Endodermal cell (in vitro differentiated cells): ENCODE measurements around the gene ZNF618. TPM values are rescaled to one million over a fixed set of nuclear protein-coding genes. Genes with fewer than 3 reads are reported as not detected.
A peak's percentile ranks its signal among the peaks of the same experiment; 100 is the strongest.
"Not testable (repeated sequence)": the region's sequence is repeated elsewhere in the genome, so short reads cannot be mapped to it uniquely, and the experiment has no call there.

Experiments
- DNase-seq: peaks from one replicate; pipeline ENCODE4 v3.0.0-alpha.2; 2017
- H3K27ac ChIP-seq: 2 replicates; pipeline ENCODE4 v1.5.1; 2013; ENCODE audit warnings: mild to moderate bottlenecking, low read depth, low read length, moderate library complexity
- H3K27me3 ChIP-seq: 2 replicates; pipeline ENCODE4 v1.6.1; 2013; ENCODE audit warnings: mild to moderate bottlenecking, low read length, moderate library complexity; ENCODE audit not compliant: insufficient read depth, control insufficient read depth, poor library complexity, severe bottlenecking
- H3K36me3 ChIP-seq: 2 replicates; pipeline ENCODE4 v1.7.0; 2013; ENCODE audit warnings: mild to moderate bottlenecking, low read length, moderate library complexity; ENCODE audit not compliant: control insufficient read depth, insufficient read depth
- H3K4me1 ChIP-seq: one replicate; pipeline ENCODE4 v1.7.0; 2013; ENCODE audit warnings: low read length; ENCODE audit not compliant: control insufficient read depth, insufficient read depth
- H3K4me3 ChIP-seq: 2 replicates; pipeline ENCODE4 v1.5.1; 2013; ENCODE audit warnings: mild to moderate bottlenecking, low read length, moderate library complexity
- H3K9ac ChIP-seq: 2 replicates; pipeline ENCODE4 v1.6.1; 2013; ENCODE audit warnings: mild to moderate bottlenecking, low read length, moderate library complexity; ENCODE audit not compliant: poor library complexity, severe bottlenecking; ENCODE audit errors: extremely low read depth
- H3K9me3 ChIP-seq: 2 replicates; pipeline ENCODE4 v1.6.1; 2013; ENCODE audit warnings: mild to moderate bottlenecking, low read length, moderate library complexity; ENCODE audit not compliant: control insufficient read depth
- H3K27ac Mint-ChIP-seq: 2 replicates; pipeline ENCODE4 v1.8.0; 2020; ENCODE audit warnings: mixed read lengths
- H3K27me3 Mint-ChIP-seq: 2 replicates; pipeline ENCODE4 v1.8.0; 2021; ENCODE audit warnings: mild to moderate bottlenecking, mixed read lengths; ENCODE audit not compliant: insufficient read depth
- H3K36me3 Mint-ChIP-seq: 2 replicates; pipeline ENCODE4 v1.8.0; 2020; ENCODE audit warnings: low read depth, mixed read lengths
- H3K4me1 Mint-ChIP-seq: 2 replicates; pipeline ENCODE4 v1.8.0; 2020; ENCODE audit warnings: mixed read lengths
- H3K4me3 Mint-ChIP-seq: 2 replicates; pipeline ENCODE4 v1.8.0; 2020; ENCODE audit warnings: mild to moderate bottlenecking, moderate library complexity, mixed read lengths
- H3K9me3 Mint-ChIP-seq: 2 replicates; pipeline ENCODE4 v1.8.0; 2020; ENCODE audit warnings: mild to moderate bottlenecking, mixed read lengths
- WGBS, 2 experiments: methylation state at CpG; one replicate each; pipeline versions ENCODE4 v1.1.5 to v1.1.7; 2013; ENCODE audit warnings: missing lambda C conversion rate in 2 of 2, mixed read lengths in 1 of 2; ENCODE audit not compliant: insufficient coverage in 1 of 2, insufficient read length in 1 of 2; 5-methylcytosine and 5-hydroxymethylcytosine counted together
- total RNA-seq, 2 donors: library from RNA; stranded (reverse); fragmentation: NEBNext Ultra II Directional in 1 of 2; extraction: Animal tissue kit (Norgen Biotek cat#: 25700) in 1 of 2; gene quantifications; 2 replicates in 1 of 2; 3 replicates in 1 of 2; pipeline ENCODE4 v1.2.1, GENCODE V29; 2021
- TF ChIP-seq, protein P1 (sequence below): fragments of 200-600 bp; sonication (generic); conservative IDR thresholded peaks from 2 replicates; pipeline ENCODE4 v1.5.0; 2021; ENCODE audit warnings: antibody characterized with exemption, mild to moderate bottlenecking

ZNF618 gene
- total RNA-seq, 2 donors from 2014 or later: 34.5 to 37.5 TPM

DNA sequence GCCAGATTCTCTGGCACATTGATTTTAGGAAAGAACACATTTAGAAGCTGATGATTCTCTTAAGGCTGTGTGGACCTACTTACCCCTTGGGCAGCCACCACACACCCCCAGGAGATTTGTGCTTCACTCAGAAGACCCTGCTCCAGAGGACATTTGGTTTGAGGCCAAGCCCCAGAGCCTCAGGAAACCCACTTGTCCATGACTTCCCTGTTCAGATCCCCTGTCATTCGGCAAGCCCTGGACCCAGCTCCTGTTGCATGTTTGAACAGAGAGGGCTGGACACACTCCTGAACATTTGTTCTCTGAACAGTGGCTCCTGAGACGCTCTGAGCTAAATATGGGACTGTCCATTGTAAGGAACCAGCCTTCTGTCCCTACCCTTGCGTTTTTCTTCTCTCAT, 119.9 kb downstream of the ZNF618 start:
- Mint-ChIP-seq H3K27me3 (no peaks in the 10 kb centered on the region), H3K4me1 (no peaks in the 10 kb centered on the region), H3K4me3 (no peak overlapping the region), H3K9me3 (no peaks in the 10 kb centered on the region), H3K27ac (peak overlapping the region; percentile 53), H3K36me3 (peaks cover 17% of the 10 kb centered on the region)
- 92 to 95% methylated on average over 2 to 3 of the region's 3 CpGs for WGBS, 2 experiments
- TF ChIP-seq, protein P1, sequence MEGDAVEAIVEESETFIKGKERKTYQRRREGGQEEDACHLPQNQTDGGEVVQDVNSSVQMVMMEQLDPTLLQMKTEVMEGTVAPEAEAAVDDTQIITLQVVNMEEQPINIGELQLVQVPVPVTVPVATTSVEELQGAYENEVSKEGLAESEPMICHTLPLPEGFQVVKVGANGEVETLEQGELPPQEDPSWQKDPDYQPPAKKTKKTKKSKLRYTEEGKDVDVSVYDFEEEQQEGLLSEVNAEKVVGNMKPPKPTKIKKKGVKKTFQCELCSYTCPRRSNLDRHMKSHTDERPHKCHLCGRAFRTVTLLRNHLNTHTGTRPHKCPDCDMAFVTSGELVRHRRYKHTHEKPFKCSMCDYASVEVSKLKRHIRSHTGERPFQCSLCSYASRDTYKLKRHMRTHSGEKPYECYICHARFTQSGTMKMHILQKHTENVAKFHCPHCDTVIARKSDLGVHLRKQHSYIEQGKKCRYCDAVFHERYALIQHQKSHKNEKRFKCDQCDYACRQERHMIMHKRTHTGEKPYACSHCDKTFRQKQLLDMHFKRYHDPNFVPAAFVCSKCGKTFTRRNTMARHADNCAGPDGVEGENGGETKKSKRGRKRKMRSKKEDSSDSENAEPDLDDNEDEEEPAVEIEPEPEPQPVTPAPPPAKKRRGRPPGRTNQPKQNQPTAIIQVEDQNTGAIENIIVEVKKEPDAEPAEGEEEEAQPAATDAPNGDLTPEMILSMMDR: no peak
- Histone ChIP-seq H3K4me3 (no peak overlapping the region), H3K27ac (no peak overlapping the region), H3K4me1 (no peaks in the 10 kb centered on the region), H3K36me3 (peaks cover 16% of the 10 kb centered on the region), H3K9me3 (no peaks in the 10 kb centered on the region), H3K27me3 (no peaks in the 10 kb centered on the region), H3K9ac (no peak overlapping the region)
- peak; percentile 20 for DNase-seq

DNA sequence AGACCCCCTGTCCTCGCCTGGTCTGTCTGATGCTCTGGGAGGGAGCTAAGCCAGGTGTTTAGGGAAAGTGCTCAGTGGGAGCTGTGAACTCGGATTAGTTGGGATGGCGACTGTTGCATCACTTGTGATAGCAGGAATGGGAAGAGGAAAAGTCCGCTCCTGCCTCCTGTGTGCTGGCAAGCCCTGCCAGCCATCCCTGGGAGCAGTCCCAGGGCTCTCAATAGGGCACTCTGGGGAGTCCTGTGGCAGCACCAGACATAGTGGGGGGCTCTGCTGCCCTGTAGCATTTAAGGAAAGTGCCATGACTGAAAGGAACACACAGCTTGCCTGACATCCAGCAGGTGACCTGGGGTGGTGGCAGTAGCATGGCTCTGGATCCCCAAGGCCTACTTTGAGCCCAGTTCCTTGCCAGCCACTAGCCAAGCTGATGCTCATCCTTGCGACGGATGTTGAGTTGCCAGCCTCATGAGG, 120.5 kb downstream of the ZNF618 start:
- no peaks in the 10 kb centered on the region for H3K9me3 Mint-ChIP-seq
- H3K4me1 Mint-ChIP-seq: no peaks in the 10 kb centered on the region
- Histone ChIP-seq H3K4me3 (no peak overlapping the region), H3K36me3 (peaks cover 17% of the 10 kb centered on the region), H3K4me1 (no peaks in the 10 kb centered on the region), H3K27ac (no peak overlapping the region), H3K9me3 (no peaks in the 10 kb centered on the region), H3K9ac (no peak overlapping the region), H3K27me3 (no peaks in the 10 kb centered on the region)
- H3K27ac Mint-ChIP-seq: peak overlapping the region; percentile 53
- no peak for DNase-seq
- peaks cover 17% of the 10 kb centered on the region for H3K36me3 Mint-ChIP-seq
- H3K27me3 Mint-ChIP-seq: no peaks in the 10 kb centered on the region
- no peak overlapping the region for H3K4me3 Mint-ChIP-seq
- WGBS, 2 experiments: 86 to 89% methylated on average over 2 to 6 of the region's 6 CpGs
- TF ChIP-seq, protein P1: no peak

DNA sequence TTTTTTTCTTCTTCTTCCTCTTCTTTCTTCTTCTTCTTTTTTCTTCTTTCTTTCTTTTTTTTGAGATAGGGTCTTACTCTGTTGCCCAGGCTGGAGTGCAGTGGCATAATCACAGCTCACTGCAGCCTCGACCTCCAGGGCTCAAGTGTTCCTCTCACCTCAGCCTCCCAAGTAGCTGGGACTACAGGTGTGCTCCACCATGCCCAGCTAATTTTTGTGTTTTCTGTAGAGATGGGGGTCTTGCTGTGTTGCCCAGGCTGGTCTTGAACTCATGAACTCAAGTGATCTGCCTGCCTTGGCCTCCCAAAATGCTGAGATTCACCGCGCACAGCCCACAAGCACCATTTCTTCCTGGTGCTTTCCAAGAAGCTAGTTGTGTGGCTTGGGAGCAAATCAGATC, 121.0 kb downstream of the ZNF618 start:
- WGBS, 2 experiments: 92 to 100% methylated on average over 3 of the region's 3 CpGs
- not testable (repeated sequence) for H3K4me1 Mint-ChIP-seq, H3K9ac ChIP-seq, H3K9me3 ChIP-seq, H3K4me3 ChIP-seq, H3K27me3 ChIP-seq, H3K27me3 Mint-ChIP-seq, H3K4me3 Mint-ChIP-seq, H3K27ac ChIP-seq, H3K9me3 Mint-ChIP-seq, H3K4me1 ChIP-seq, H3K27ac Mint-ChIP-seq
- peaks cover 17% of the 10 kb centered on the region for H3K36me3 Mint-ChIP-seq
- peaks cover 19% of the 10 kb centered on the region for H3K36me3 ChIP-seq
- DNase-seq: peak; percentile 26

DNA sequence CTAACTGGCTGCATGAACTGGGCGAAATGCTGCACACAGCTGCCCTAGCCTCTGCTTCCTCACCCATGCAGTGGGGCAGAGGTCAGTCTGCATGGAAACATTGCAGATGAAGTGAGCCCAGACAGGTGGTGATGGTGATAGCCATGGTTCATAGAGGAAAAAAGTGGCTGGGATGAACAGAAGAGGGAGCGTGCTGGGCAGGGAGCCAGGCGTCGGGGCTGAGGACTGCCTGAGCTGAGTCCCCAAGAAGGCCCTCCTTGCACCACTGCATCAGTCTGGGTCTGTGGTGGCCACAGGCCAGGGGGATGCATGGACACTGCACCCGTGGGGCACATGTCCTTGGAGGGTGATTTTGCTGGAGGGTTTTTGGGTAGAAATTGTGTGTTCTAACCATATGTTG, 121.5 kb downstream of the ZNF618 start:
- peaks cover 19% of the 10 kb centered on the region for H3K36me3 ChIP-seq
- no peaks in the 10 kb centered on the region for H3K27me3 ChIP-seq
- peaks cover 17% of the 10 kb centered on the region for H3K36me3 Mint-ChIP-seq
- no peaks in the 10 kb centered on the region for H3K27me3 Mint-ChIP-seq
- H3K27ac ChIP-seq: no peak overlapping the region
- no peaks in the 10 kb centered on the region for H3K9me3 Mint-ChIP-seq
- H3K4me1 Mint-ChIP-seq: no peaks in the 10 kb centered on the region
- TF ChIP-seq, protein P1: no peak
- H3K27ac Mint-ChIP-seq: no peak overlapping the region
- WGBS, 2 experiments: 91 to 97% methylated on average over 5 of the region's 5 CpGs
- H3K4me1 ChIP-seq: no peaks in the 10 kb centered on the region
- no peak overlapping the region for H3K4me3 ChIP-seq
- H3K4me3 Mint-ChIP-seq: no peak overlapping the region
- H3K9ac ChIP-seq: no peak overlapping the region
- no peaks in the 10 kb centered on the region for H3K9me3 ChIP-seq
- peak; percentile 37 for DNase-seq
